HG03139 (cell line): Measurements from ENCODE around the gene CDX2.

Source experiments
- ATAC-seq: cut with Tn5 transposase; IDR thresholded peaks from one replicate; pipeline ENCODE4 v1.9.1; 2021; ENCODE audit not compliant: unreplicated experiment

The CDX2 gene

DNA sequence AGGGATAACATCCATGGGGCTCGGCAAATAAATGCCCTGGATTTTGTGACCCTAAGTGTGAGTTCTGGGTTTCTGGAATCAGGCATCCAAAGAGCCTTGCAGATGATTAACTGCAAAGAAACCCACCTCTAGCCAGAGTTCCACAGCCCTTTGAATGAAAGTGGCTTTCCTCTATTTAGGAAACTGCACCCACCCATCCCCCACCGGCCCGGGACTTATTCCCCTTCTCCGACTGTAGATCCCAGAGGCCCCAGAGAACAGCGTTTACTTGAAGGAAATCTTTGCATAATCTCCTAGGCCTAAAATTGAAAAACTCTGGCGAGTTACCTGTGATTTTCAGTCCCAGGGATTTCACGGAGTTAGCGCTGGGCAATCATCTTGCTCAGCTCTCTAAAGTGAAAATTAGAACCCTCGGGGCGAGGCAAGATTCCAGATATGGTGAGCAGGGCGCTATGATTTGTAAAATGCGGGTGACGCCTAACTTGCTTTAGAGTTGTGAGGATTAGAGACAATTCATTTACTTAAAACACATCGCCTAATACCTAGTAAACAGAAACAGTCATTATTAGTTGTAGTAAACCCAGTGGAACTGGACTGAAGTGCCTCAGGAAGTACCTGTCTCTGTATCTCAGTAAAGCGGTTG is 10.0 kb upstream of the CDX2 start:
- ATAC-seq: no peak

DNA sequence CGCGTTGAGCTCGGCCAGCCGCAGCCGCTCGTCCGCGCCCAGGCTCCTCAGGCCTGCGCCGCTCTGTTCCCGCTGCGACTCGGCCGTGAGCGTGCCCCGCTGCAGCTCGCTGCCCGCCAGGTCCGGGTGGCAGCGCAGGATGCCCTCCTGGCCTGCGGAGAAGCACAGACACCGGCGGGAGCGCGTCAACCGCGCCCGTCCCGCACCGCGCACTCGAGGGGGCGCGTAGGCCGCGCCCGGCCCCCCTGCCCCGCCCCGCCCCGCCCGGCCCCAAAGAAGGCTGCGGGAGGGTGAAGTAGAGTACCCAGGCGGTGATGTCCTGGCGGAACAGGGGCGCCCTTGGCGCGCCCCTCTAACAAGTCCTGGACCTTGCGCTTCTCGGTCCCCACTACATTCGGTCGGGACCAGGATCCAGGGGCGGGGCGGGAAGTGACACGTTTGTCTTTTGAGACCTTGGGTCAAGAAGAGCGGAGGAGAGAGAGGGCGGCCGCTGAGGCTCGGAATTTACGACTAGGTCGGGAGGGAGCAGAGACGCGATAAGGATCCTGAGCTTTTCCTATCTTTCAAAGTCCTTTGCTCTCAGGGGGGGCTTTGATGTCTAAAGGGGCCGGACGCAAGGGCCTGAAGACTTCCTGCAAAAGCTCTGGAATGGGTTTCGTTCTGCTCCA is 9.3 kb upstream of the CDX2 start:
- ATAC-seq: no peak

DNA sequence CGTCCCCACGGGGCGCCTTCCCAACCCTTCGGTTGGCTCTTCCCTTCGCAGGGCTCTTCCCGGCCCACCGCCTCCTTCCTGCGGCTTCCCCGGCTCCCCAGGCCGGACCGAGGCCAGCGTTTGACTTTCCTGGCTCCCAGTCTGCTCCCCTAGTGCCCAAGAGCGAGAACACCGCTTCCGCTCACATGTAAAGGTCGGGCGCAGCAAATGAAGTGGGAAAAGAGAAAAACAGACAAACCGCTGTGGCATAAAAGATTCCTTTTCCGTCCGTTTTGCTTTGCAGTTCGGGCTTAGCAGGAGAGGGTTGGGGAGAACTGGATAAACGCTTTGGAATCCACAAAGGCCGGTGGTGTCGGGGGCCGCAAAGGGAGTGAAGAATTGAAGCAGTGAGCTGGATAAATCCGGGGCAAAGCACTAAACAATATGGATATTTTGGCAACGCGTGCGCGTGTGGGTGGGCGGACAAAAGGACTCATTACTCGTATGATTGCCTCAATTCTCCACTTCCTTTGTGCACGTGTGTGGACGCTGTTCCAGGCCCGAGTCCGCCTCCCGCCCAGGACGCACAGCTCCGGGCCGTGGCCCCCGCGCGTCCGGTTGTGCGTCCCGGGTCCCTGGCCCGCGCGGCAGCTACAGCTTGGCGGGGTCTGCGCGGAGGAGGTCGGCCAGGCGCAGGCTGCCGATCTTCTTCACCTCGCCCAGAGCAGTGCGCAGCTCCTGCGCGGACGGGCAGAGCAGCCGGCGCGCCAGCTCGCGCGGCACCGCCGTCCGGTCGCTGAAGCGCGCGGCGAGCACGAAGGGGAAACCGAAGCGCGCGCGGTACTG is 8.6 kb upstream of the CDX2 start:
- no peak for ATAC-seq

DNA sequence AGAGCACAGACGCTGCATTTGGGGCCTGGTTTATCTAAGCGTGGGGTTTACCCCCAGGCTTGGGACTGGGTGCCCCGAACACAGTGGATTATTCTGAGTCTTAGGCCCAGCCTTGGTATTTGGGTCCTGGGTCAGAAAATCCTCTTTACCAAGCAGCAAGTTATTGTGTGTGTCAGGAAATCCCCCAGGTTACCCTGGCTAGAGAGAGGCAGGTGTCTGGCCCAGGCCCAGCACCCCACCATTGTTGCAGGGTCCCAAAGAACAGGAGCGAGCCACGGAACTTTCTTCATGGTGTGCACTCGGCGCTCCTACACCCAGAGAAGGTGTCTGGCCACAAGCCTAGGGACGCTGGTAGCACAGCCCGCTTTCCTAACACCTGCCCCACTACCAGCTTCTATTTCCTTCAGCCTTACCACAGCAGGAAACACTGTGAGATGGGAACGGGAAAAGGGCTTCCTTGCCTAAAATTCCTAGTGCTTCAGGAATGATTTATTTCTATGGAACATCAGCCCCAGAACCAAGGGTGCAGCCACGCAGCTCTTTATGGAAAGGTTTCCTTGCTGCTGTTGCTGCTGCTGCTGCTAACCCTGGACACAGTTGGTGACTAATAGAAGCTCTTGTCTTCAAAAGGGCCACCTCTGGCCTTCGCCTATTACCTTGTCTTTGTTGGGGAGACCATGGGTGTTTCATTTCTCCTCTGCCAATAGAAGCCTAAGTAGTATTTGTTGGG is 7.4 kb upstream of the CDX2 start:
- no peak for ATAC-seq

DNA sequence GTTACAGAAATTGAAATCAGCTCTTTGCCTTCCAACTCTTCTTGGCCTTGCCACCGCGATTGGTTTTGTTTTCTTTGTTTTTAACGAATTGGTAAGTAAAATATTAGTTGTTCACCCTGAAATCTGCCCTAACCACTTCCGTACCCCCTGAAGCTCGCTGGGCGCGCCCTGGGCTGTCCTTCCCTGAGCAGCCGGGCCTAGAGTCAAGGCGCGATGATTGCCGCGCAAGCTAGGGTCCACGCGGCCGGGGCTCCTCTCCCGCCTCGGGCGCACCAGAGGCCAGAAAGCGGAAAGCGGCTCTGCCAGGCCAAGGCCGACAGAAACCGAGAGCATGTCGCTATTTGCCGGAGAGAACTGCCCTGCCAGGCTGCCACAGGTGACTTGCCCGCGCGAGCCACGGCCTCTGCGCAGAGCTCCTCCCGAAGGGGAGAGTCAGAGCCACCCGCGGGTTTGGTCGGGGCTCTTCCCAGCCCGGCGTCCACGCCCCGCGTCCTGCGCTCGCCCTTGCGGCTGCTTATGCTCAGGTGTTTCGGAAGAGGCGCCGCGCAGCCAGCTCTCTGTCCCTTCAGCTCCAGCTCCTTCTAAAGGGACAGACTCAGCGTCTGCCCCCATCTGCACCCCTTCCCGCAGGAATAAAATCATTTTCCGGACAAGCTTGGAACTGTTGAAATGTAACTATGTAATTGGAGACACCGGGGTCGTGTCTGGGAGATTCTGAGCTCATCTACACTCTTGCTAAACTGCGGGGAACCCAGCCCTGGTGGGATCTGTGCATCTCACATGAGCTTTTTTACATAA is 6.6 kb upstream of the CDX2 start:
- no peak for ATAC-seq

DNA sequence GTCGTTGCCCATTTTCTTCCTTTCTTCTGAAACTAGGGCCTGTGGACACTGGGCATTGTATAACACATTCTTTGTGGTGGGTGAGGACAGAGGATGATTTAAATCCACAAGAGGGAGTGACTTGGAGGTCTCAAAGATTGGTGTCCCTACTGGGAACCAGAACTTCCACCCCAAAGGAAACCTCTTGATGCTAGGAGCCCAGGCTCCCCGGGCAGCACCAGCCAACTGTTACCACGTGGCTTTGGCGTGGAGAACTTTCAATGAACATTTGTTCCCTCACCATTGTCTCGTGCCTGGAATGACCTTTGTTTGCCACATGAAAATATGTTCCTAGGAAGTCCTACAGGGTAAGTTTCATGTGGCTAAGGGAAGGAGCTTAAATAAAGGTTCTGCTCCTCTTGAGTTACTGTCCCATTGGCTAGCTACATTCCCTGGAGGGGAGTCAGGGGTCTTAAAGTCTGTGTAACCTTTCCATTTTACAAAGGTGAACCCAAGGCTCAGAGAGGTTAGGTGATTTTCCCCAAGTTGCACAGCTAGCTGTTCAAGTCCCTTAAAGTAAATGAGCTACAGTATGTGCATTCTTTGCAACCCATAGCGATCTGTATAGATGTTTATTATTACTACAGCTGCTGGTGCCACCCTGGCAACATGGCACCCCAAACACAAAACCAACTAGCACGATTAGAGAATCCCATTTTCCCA is 5.0 kb upstream of the CDX2 start:
- ATAC-seq: no peak

DNA sequence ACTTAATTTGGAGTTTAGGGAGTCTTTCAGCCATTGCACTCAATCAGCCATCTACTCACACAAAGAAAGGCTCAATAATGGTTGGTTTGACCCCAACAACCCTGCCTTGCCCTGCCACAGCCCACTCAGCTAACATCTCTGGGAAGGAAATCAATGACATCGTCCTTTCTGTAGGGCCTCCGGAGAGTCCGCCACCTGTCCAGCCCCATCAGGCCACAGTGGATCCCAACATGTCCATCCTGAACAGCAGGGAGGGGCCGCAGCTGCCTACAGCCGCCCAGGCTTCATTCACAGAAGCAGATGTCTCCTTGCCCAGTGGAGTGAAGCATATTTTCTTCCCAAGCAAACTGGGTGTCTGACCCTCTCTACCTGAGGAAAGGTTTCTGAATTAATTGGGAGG is 4.2 kb upstream of the CDX2 start:
- no peak for ATAC-seq

DNA sequence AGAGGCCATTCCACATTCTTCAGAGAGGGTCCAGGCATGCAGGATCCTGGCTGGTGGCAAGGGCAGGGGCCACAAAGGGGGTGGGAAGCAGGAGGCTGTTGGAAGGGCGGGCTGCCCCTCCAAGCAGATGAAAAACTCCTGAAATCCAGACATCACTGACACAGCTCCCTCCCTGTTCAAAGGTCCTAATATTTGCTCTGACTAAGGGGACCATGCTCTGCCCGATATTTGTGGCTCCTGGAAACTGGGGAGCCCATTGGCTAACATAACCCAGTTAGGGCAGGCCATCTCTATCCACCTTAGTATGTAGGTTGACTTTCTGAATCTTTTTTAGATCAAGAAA is 3.3 kb upstream of the CDX2 start:
- ATAC-seq: no peak

DNA sequence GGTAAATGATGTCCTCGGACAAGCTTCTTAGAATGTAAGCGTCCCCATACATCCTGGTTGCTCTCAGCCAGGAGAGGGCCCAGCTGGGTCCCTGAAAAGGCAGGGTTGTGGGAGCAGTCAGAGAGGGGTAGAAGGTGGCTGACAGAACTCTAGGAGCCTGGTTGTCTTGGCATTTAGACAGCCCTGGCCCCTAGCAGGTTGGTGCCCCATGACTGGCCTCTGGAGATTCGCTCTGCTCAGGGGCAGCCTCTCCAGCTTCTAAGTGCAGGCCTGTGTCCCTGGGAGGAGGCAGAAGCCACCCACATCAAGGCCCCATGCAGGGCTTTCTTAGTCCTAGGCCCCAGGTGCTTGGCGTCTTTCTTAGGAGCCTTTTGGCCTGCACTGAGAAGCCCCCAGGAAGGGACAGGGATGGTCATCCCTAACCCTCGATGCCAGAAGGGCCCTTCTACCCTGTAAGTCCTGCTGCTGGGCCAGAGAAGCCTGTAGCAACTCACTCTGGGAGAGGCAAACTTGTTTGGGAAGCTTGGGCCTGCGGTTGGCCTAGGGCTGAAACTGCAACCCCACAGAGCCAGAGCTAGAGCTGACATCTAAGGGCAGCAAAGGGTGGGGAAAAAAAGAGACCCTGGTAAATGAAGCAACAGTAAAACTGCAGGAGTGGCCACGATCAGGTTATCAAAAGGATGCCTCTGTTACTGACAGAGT is 2.8 kb upstream of the CDX2 start:
- ATAC-seq: no peak

DNA sequence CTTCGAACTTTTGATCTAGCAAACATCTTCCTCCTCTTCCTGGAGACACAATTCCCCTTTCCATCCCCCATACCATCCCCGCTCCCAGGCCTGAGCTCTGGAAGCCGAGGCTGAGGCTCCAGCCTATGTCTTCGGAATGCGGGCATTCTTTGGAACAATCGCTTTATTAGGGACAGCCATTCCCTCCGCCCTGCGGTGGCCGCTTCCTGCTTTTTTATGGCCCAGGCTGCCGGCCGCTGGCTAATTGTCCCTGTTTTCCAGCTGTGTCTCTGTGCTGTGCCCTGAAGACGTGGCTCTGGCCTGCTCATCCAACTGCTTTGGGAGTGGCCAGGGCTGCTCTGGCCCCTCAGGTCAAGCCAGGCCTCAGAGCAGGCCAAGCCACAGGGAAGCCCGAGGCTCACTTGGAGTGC is 2.1 kb upstream of the CDX2 start:
- no peak for ATAC-seq

DNA sequence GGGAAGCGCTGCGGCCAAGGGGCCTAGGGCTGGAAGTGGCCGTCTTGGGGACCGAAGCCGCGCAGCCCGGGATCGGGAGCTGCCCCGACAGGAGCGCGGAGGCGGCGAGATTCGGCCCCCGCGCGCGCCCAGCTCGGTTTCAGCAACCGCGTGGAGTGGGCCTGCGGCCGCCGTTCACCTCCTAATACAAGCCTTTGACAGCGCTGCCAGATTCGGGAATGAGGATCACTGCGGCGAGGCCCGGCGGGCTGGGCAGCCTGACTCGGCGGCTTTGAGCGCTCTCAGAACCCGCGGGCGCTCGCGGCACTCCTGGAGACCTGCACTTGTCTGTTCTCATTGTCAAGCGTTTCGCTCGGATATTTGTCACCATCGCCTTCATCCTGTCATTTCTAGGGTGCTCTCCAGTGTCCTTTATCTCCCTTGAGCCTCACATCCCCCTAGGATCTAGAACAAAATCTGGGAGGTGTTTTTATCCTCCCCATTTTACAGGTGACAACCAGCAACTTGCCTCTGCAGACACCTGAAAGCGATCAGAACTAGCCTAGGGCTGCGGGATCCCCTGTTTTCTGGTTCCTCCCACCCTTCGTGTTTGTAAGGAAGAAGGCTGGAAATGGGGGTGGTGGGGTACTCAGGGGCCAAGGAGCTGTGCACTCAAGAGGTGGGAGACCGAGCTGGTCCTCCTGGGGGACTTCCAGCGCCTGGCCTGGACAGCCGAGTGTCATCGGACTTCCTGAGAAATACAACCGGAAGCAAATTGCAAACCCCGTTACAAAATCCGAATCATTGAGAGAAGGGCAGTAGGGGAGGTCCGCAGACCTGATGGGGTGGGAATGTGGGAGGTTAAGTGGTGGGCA is 1.5 kb upstream of the CDX2 start:
- ATAC-seq: no peak

DNA sequence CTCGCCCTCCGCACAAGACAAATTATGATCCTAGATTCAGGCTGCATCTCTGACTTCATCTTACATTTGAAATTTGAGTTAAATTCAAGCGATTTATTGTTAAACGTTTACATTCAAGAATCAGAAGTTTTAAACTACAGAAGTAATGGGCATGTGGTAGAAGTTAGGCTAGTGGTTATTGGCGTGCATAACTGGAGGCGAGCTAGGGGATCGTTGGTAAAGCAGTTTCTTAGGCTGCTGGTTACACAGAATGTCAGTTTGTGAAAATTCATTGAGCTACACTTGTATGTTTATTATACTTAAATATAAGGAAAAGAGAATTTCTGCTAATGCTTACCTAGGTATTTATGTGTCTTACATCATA is 733 bp upstream of the CDX2 start:
- ATAC-seq: no peak

DNA sequence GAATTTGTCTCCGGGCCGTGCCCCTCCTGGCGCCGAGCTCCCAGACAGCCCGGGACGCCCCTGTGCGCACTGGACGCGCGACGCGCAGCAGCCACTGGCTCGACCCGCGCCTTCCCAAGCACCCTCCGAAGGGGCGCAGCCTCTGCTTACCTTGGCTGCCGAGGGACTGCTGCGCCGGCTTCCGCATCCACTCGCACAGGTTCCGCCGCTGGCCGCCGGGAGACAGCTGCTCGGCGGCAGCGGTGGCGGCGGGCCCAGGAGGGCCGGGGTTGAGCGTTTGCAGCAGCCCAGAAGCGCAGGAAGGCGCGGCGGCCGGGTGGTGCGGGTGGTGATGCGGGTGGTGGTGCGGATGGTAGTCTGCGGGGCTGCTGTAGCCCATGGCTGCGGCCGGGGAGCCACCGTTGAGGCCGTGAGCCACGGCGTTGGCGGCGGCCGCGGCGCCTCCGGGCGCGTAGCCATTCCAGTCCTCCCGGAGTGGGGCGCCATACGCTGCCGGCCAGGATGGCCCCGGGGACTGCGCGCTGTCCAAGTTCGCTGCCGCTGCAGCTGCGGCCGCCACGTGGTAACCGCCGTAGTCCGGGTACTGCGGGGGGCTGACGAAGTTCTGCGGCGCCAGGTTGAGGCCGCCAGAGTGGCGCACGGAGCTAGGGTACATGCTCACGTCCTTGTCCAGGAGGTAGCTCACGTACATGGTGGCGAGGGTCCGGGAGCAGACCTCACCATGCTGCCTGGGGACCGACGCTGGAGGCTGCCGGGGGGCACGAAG is 616 bp downstream of the CDX2 start:
- ATAC-seq: no peak

DNA sequence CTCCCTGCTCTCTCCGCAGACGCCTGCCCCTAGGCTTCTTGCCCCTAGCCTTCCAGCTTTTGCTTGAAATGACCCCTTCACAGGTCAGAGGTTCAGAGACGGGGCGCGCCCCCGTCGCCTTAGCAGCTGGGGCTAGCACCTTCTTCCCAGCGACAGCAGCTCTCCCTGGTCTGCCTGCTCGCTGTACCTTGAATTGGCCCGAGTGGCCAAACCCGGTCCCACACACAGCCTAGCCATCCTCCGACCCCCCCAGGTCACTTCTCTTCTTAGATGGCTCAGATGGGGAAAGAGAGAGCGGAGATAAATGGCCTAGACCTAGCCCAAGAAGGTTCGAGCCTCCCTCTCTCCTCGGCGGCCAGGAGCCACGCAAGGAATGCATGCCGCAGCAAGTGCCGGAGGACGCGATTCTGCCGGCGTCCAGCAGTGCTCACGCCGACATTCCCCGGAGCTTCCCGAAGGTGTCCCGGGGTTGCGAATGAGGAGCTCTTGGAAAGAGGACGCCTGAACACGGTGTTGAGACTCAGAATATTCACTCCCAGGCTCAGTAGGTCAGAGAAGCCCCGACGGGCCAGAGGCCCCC is 1.3 kb downstream of the CDX2 start:
- no peak for ATAC-seq

DNA sequence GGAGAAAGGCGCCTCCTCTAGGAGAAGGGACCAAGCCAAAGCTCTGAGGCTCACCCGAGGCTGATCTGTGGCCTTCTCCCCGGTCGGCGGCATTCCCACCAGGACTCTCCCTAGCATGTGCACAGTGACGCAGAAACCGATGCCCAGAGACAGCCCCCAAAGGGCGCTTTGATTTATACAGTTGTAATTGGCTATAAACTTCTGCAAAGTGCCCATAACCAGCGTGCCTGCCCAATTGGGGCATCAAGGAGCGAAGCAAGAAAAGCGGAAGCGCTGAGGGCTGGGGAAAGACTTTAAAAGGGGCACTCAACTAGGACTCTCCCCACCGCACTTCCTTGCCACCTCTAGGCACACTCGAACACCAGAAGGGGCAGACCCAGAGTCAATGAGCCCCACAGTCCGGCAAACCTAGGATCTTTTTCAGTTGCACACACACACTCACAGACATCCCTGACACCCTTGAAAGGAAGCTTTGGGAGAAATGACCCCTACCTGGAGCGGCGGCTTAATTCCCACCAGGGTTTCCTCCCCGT is 1.8 kb downstream of the CDX2 start:
- no peak for ATAC-seq

DNA sequence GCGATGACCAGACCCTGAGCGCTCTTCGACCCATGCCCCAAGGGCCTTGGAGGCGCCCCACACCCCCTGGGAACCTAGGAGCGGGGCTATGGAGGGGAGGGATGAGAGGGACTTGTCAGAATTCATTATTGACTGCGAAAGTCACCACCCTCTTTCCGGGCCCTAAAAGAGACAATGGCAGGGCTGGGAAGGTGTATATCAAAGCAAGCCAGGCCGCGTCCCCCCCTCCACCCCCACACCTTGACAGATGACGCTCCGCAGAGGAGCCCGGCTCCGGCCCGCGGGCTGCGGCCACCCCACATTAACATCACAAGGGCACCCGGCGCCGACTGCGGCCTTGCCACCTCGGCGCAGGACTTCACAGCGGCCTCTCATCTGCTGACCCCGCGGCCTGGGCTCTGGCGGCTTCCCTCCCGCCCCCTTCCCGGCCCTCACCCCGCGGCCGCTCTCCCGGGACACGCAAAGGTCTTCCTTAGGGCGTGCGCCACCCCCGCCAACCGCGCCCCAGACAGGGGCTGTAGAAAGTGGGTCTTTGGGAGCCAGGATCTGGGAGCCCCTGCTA is 2.4 kb downstream of the CDX2 start:
- ATAC-seq: no peak
